B cell (primary cell): ENCODE results near the gene POLQ.

ENCODE experiments used
- EZH2 ChIP-seq: IDR thresholded peaks from 2 replicates; pipeline ENCODE4 v1.6.1; 2012; ENCODE audit warnings: borderline replicate concordance, low read depth, mild to moderate bottlenecking, moderate library complexity, low read length; ENCODE audit not compliant: insufficient read depth, poor library complexity, severe bottlenecking
- TF ChIP-seq, protein P1 (sequence below): fragments of 200-600 bp; IDR thresholded peaks from one replicate; pipeline ENCODE4 v1.8.0; 2022; ENCODE audit warnings: antibody characterized with exemption, mild to moderate bottlenecking

DNA sequence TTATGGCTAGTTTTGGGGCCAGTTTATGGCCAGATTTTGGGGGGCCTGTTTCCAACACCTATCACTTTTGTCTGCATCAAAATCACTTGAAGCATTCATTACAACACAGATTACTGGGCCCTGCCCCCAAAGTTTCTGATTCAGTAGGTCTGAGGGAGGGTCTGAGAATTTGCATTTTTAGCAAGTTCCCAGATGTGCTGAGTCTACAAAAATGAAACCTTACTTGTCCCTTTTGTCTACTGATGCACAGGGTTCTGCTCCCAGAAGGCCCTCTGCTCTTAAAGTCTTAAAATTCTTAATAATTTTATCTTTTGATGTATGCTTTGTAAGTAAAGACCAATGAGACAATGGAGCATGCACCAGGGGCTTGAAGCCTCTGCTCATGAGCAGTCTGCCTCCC lies 146.0 kb downstream of the POLQ start:
- TF ChIP-seq, protein P1, sequence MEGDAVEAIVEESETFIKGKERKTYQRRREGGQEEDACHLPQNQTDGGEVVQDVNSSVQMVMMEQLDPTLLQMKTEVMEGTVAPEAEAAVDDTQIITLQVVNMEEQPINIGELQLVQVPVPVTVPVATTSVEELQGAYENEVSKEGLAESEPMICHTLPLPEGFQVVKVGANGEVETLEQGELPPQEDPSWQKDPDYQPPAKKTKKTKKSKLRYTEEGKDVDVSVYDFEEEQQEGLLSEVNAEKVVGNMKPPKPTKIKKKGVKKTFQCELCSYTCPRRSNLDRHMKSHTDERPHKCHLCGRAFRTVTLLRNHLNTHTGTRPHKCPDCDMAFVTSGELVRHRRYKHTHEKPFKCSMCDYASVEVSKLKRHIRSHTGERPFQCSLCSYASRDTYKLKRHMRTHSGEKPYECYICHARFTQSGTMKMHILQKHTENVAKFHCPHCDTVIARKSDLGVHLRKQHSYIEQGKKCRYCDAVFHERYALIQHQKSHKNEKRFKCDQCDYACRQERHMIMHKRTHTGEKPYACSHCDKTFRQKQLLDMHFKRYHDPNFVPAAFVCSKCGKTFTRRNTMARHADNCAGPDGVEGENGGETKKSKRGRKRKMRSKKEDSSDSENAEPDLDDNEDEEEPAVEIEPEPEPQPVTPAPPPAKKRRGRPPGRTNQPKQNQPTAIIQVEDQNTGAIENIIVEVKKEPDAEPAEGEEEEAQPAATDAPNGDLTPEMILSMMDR: no peak
- no peak for TF ChIP-seq EZH2
